ENCODE data around the gene RNF144B.

The RNF144B gene

GRCh38 chr6:18491308-18492045 is 104.3 kb downstream of the RNF144B start:
- no peak for DNase-seq

DNA sequence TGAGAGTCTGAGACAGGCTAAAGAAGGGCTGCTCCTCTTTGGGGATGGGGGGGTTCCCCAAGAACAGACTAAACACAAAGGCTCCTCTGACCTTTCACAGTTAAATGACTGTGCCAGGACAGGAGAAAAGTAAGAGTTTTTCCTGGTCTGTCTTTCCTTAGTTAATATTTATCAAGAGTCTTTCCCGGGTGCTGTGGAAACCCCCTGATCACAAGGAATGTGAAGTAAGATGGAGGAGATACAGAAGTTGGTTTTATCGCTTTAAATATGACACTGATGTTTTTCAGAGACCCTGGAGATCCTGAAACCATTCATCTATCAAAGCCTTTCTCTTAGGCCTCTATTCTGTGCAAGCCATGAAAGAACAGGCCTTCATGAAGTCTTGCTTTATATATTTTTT is 105.8 kb downstream of the RNF144B start:
- no peak for DNase-seq

DNA sequence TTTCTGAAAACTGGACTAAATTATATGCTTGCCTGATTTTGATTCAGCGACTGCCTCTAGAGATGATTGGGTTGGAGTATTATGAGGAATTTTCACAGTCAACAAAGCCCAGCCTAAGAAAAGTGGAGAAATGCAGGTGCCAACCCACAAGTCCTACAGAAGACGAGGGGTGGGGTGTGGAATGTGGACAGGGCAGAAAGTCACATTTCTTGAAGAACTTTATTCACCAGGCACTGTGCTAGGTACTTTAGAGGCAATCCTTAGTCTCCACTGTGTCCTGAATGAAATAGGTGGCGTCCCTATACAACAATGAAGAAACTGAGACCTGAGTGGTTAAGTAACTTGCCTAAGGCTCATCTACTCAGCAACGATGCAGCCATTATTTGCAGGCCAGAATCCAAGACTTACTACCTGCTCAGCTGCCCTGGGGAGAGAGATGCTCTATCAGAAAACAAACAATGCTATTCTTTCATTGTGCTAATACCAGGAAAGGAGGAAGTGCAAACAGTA is 106.3 kb downstream of the RNF144B start:
- DNase-seq = no peak

- DNase-seq = no peak
These were observed 106.8 kb downstream of the RNF144B start for GRCh38 chr6:18493925-18494324.

- no peak for DNase-seq
These were observed 108.1 kb downstream of the RNF144B start for GRCh38 chr6:18495236-18495635.

DNA sequence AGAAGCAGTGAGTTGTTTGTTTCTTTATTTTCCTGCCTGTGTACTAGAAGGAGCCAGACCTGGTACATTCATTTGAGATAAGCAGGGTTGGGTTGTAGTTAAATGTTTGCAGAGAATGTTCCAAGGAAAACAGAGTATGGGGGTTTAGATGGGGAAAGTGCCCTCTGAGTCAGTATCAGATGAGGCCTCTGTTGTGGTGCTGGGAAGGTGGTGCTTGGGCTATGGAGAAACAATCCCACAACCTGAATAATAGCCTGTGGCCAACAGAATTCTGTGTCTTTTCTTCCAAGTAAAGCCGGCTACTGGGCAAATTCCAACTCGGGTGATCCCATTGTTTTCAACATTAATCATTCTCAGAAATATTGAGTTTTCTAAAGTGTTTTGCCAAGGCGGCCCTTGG is 109.3 kb downstream of the RNF144B start:
- DNase-seq = no peak

DNA sequence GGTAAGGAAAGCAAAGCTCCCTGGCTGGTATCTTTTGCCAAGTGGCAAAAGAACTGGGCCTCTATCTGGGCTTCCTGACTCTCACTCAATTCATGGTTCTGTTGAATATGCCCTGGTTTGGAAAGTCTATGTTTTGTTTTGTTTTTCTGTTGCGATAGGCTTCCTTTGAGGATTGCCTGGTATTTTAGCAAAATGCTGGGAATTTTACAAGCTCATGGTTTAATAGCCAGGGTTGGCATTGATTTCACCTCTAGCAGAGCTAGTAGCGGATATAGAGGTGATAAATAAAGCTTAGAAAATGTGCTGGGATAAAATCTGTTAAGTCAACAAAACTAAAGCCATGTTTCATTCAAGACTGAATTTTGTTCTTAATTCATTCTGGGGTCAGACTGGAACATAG is 109.9 kb downstream of the RNF144B start:
- DNase-seq = no peak

- no peak for DNase-seq
These were observed 111.3 kb downstream of the RNF144B start for GRCh38 chr6:18498408-18498807.

- DNase-seq = no peak
These were observed 113.9 kb downstream of the RNF144B start for GRCh38 chr6:18500921-18501662.

DNA sequence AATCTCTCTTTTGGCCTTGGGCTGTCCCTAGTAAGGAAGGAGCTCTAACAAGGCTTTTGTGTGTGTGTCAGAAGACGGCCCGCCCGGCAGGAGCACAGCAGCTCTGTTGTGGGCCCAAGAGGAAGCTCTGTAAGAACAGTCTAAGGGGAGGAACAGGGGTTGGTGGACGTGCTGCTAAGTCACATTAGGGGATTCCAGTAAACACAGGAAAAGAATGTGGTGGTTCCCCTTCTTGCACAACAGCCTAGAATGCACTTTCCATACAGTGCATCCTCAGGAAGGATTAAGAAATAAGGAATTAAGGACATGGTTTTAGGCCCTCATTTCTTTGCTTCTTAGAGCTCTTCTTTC is 114.5 kb downstream of the RNF144B start:
- DNase-seq = no peak

GRCh38 chr6:18503206-18503592 is 116.0 kb downstream of the RNF144B start:
- no peak for DNase-seq

DNA sequence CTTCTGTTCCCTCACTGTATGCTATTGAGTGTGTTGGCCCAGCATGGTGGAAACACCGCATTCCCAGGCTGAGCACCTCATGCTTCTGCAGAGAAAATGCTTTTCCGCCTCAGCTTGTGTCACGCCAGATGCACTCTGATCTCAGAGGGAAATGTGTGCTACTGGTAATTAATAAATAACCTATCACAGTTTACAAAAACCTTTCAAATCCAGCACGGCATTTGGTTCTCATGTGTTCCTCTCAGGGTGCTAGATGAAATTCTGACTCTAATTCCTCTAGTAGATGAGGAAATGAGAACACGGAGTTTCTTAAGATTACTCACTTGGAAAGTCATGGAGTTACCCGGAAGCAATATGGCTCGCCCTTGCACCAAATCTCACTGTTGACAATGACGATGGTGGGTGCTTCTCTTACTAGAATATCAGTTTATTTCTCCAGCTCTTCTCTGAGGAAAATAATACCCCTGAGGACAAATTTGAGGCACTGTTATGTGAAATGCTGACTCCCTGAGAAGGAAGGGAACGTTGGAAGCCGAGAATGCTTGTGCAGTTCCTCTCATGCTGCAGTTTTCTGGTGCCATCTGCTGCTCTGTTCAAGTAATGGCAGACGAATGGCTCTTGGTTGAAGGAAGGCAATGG is 116.6 kb downstream of the RNF144B start:
- peak in 1 of 2 experiments; percentile 51 for DNase-seq

GRCh38 chr6:18504232-18504596 is 117.1 kb downstream of the RNF144B start:
- no peak for DNase-seq

GRCh38 chr6:18506382-18507017 is 119.3 kb downstream of the RNF144B start:
- DNase-seq = no peak

DNA sequence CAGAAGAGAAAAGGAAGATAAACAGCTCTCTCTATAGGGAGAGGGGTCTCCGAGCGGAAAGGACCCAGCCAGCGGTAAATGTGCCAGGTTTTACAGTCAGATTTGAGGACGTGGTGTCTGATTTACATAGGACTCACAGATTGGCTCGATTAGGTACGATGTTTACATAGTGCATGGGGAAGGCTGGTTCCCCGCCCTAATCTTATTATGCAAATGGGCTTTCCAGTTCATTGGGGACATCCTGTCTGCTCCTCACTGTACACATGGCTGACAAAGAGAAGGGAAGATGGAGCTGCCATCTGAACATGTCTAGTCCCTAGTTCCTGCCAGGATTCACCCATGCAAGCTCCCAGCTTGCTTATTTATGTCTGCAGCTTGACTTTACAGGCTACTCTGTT is 119.9 kb downstream of the RNF144B start:
- no peak for DNase-seq

DNA sequence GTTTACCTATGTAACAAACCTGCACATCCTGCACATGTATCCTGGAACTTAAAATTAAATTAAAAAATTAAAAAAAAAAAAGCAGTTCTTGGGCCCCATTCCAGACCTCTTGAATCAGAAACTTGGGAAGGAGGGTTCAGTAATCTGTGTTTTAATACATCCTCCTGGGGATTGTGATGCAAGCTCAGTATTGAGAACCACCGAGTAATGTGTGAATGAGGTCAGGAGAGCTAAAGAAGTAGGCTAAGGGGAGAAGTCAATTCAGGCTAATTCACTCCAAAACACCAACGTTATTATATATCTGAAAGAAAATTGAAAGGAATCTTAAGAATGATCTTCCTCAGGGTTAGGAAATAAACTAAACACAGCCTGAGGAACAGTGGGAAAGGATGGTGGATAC is 120.4 kb downstream of the RNF144B start:
- DNase-seq = no peak

GRCh38 chr6:18509871-18510643 is 122.9 kb downstream of the RNF144B start:
- no peak for DNase-seq

- no peak for DNase-seq
These were observed 123.5 kb downstream of the RNF144B start for GRCh38 chr6:18510644-18511033.

DNA sequence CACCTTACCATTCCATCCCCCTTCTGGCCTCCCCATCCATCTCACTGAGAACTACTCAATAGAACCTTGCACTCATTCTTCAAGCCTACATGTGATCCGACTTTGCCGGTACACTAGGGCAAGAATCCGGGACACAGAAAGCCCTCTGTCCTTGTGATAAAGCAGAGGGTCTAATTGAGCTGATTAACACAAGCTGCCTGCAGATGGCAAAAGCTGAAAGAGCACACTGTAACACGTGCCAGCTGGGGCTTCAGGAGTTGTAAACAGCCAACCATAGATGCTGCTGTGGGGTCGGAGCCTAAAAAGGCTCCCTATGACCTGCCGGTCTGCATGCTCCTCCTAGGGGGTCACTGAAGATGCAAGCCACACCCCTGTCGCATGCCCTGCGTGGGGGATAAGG is 124.1 kb downstream of the RNF144B start:
- no peak for DNase-seq

- no peak for DNase-seq
These were observed 126.2 kb downstream of the RNF144B start for GRCh38 chr6:18513253-18513798.

DNA sequence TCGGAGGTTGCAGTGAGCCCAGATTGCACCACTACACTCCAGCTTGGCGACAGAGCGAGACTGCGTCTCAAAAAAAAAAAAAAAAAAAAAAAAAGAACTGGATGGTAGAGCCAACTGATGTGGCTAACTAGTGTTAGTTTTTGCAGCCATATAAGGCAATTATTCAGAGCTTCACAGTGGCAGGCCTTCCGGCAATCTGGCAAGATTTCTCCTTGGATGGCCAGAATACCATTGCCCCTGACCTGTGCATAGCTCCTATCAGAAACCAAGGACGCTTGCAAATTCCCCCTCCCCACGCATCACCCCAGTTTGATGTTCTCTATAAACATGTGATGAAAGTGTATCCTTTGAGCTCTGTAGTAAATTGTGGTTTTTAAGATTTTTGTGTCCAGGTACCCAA is 127.0 kb downstream of the RNF144B start:
- DNase-seq = no peak

- DNase-seq = no peak
These were observed 128.6 kb downstream of the RNF144B start for GRCh38 chr6:18515767-18516166.
